PC-9 (cell line): ENCODE data around the gene CD59. TPM values are rescaled to one million over a fixed set of nuclear protein-coding genes. Genes with fewer than 3 reads are reported as not detected.

Source experiments
- BruUV-seq: library from RNA; stranded (reverse); fragments of 400-500 nt; replicated peaks from 2 replicates; lab custom pipeline; 2021; lab: Mats Ljungman, UMichigan
- CTCF ChIA-PET: fragments of 300-600 bp; sonication (Branson Sonifier 250); formaldehyde crosslinking; loops from one replicate; lab custom pipeline; 2022; ENCODE audit warnings: antibody characterized with exemption; lab: Charles Lee
- POLR2A ChIA-PET: fragments of 300-600 bp; sonication (Branson Sonifier 250); formaldehyde crosslinking; loops from one replicate; lab custom pipeline; 2022; ENCODE audit warnings: antibody characterized with exemption; ENCODE audit not compliant: unreplicated experiment; lab: Charles Lee
- DNase-seq, 2 experiments: peaks; one replicate each; pipeline versions ENCODE4 v3.0.0 to v3.0.0-alpha.2; 2015 to 2022; ENCODE audit warnings: mixed read lengths in 1 of 2
- H2AFZ ChIP-seq: fragments of 200-600 bp; sonication (generic); 2 replicates; pipeline ENCODE4 v1.8.1; 2017; ENCODE audit warnings: antibody characterized with exemption
- H3F3A ChIP-seq: fragments of 200-600 bp; sonication (generic); 2 replicates; pipeline ENCODE4 v1.8.1; 2017; ENCODE audit warnings: antibody characterized with exemption, mild to moderate bottlenecking, low read depth; ENCODE audit not compliant: insufficient read depth
- H3K27ac ChIP-seq: fragments of 200-600 bp; sonication (generic); 2 replicates; pipeline ENCODE4 v1.6.1; 2016; ENCODE audit warnings: mixed run types
- H3K27me3 ChIP-seq: fragments of 200-600 bp; sonication (generic); 2 replicates; pipeline ENCODE4 v1.6.1; 2016; ENCODE audit warnings: low read depth, mixed run types; ENCODE audit not compliant: insufficient read depth
- H3K36me3 ChIP-seq: fragments of 200-600 bp; sonication (generic); 2 replicates; pipeline ENCODE4 v1.6.1; 2016; ENCODE audit warnings: low read depth, mixed run types
- H3K4me1 ChIP-seq: fragments of 200-600 bp; sonication (generic); replicated peaks from 2 replicates; pipeline ENCODE4 v1.6.1; 2016; ENCODE audit warnings: mixed run types; ENCODE audit not compliant: insufficient read depth
- H3K4me2 ChIP-seq: fragments of 200-600 bp; sonication (generic); 2 replicates; pipeline ENCODE4 v1.6.1; 2017; ENCODE audit warnings: mixed run types
- H3K4me3 ChIP-seq: fragments of 200-600 bp; sonication (generic); 2 replicates; pipeline ENCODE4 v1.6.1; 2016; ENCODE audit warnings: mixed run types
- H3K79me2 ChIP-seq: fragments of 200-600 bp; sonication (generic); 2 replicates; pipeline ENCODE4 v1.6.1; 2017; ENCODE audit warnings: low read depth, mixed run types
- H3K9me2 ChIP-seq: fragments of 200-600 bp; sonication (generic); 2 replicates; pipeline ENCODE4 v1.8.1; 2017; ENCODE audit warnings: mild to moderate bottlenecking; ENCODE audit not compliant: insufficient read depth
- H3K9me3 ChIP-seq: fragments of 200-600 bp; sonication (generic); 2 replicates; pipeline ENCODE4 v1.8.1; 2016; ENCODE audit warnings: low read depth; ENCODE audit not compliant: insufficient read depth
- H4K20me1 ChIP-seq: fragments of 200-600 bp; sonication (generic); 2 replicates; pipeline ENCODE4 v1.8.1; 2017; ENCODE audit not compliant: insufficient read depth
- CTCF ChIP-seq: fragments of 200-600 bp; sonication (generic); conservative IDR thresholded peaks from 2 replicates; pipeline ENCODE4 v1.6.1; 2017; ENCODE audit warnings: mixed run types, antibody characterized with exemption, mild to moderate bottlenecking, moderate library complexity
- EZH2 ChIP-seq: fragments of 200-600 bp; sonication (generic); IDR thresholded peaks from 2 replicates; pipeline ENCODE4 v1.8.0; 2017; ENCODE audit warnings: antibody characterized with exemption, low read depth
- intact Hi-C: fragments of 100-400 bp; cut with micrococcal nuclease; formaldehyde crosslinking; loops from one replicate; pipeline ENCODE4 v1.10.0; 2022; ENCODE audit not compliant: unreplicated experiment
- total RNA-seq: library from RNA; stranded (reverse); gene quantifications from 2 replicates; pipeline ENCODE4 v1.2.3, GENCODE V29; 2021

The CD59 gene
- total RNA-seq, 1 experiment from 2014 or later, result 291 TPM

- Histone ChIP-seq H3K4me1 (peaks cover 11% of the 10 kb centered on the region; the same call in 1 of the 2 replicates), H3K9me3 (no peaks in the 10 kb centered on the region), H3K27me3 (no peaks in the 10 kb centered on the region), H3F3A (no peaks in the 10 kb centered on the region), H3K4me2 (no peak overlapping the region), H3K27ac (no peak overlapping the region), H3K36me3 (no peaks in the 10 kb centered on the region), H3K4me3 (no peak overlapping the region), H4K20me1 (no peaks in the 10 kb centered on the region), H3K9me2 (no peaks in the 10 kb centered on the region), H3K79me2 (no peaks in the 10 kb centered on the region), H2AFZ (no peak overlapping the region)
- TF ChIP-seq EZH2 (no peak), CTCF (no peak)
- ChIA-PET CTCF (interaction anchor here (0.5 kb wide), 1 partner anchor 329 kb away, joined by 11 read pairs; no protein-coding TSS in a partner anchor), POLR2A (no interaction called here)
- no TSS peak for BruUV-seq
- intact Hi-C loops, result no loop called here
- no peak for DNase-seq
These were observed 66.5 kb downstream of the CD59 start for GRCh38 chr11:33669598-33670249.

- CTCF ChIA-PET, result no interaction called here
- intact Hi-C loops, result no loop called here
These were observed 67.1 kb downstream of the CD59 start for GRCh38 chr11:33668951-33669596.

GRCh38 chr11:33668468-33668825 lies 67.8 kb downstream of the CD59 start:
- no peaks in the 10 kb centered on the region for H4K20me1 ChIP-seq
- H3K9me3 ChIP-seq, result no peaks in the 10 kb centered on the region
- intact Hi-C loops, result no loop called here
- no TSS peak for BruUV-seq
- H3K9me2 ChIP-seq, result no peaks in the 10 kb centered on the region
- no peaks in the 10 kb centered on the region for H3K27me3 ChIP-seq
- no peak for DNase-seq
- TF ChIP-seq CTCF, result no peak
- no peak for TF ChIP-seq EZH2
- no peak overlapping the region for H3K4me2 ChIP-seq
- peaks cover 11% of the 10 kb centered on the region; the same call in 1 of the 2 replicates for H3K4me1 ChIP-seq
- H3K4me3 ChIP-seq, result no peak overlapping the region
- H3K79me2 ChIP-seq, result no peaks in the 10 kb centered on the region
- H3K27ac ChIP-seq, result no peak overlapping the region
- H3F3A ChIP-seq, result no peaks in the 10 kb centered on the region
- H2AFZ ChIP-seq, result no peak overlapping the region
- H3K36me3 ChIP-seq, result no peaks in the 10 kb centered on the region
- CTCF ChIA-PET, result interaction anchor here (0.5 to 0.6 kb wide), 2 partner anchors 48 to 295 kb away, joined by 3 read pairs; no protein-coding TSS in a partner anchor
- POLR2A ChIA-PET, result interaction anchor here (0.5 kb wide), 1 partner anchor 29 kb away, joined by 3 read pairs; no protein-coding TSS in a partner anchor

More at GRCh38 chr11:33668951-33669596, 67.1 kb downstream of the CD59 start:
- Histone ChIP-seq H4K20me1 (no peaks in the 10 kb centered on the region), H3K4me2 (no peak overlapping the region), H2AFZ (no peak overlapping the region), H3K36me3 (no peaks in the 10 kb centered on the region), H3K4me1 (peaks cover 11% of the 10 kb centered on the region; the same call in 1 of the 2 replicates), H3K27me3 (no peaks in the 10 kb centered on the region), H3K9me3 (no peaks in the 10 kb centered on the region), H3K4me3 (no peak overlapping the region), H3K27ac (no peak overlapping the region), H3F3A (no peaks in the 10 kb centered on the region), H3K79me2 (no peaks in the 10 kb centered on the region), H3K9me2 (no peaks in the 10 kb centered on the region)
- TF ChIP-seq EZH2 (no peak), CTCF (no peak)
- no TSS peak for BruUV-seq
- no peak for DNase-seq
- POLR2A ChIA-PET, result interaction anchor here (0.5 to 0.6 kb wide), 2 partner anchors 29 to 327 kb away, joined by 3 to 4 read pairs; no protein-coding TSS in a partner anchor
